ENCODE results near the gene TNNI3K. TPM values are rescaled to one million over a fixed set of nuclear protein-coding genes. Genes with fewer than 3 reads are reported as not detected.

The TNNI3K gene
- total RNA-seq, 1 experiment from 2014 or later = not detected

DNA sequence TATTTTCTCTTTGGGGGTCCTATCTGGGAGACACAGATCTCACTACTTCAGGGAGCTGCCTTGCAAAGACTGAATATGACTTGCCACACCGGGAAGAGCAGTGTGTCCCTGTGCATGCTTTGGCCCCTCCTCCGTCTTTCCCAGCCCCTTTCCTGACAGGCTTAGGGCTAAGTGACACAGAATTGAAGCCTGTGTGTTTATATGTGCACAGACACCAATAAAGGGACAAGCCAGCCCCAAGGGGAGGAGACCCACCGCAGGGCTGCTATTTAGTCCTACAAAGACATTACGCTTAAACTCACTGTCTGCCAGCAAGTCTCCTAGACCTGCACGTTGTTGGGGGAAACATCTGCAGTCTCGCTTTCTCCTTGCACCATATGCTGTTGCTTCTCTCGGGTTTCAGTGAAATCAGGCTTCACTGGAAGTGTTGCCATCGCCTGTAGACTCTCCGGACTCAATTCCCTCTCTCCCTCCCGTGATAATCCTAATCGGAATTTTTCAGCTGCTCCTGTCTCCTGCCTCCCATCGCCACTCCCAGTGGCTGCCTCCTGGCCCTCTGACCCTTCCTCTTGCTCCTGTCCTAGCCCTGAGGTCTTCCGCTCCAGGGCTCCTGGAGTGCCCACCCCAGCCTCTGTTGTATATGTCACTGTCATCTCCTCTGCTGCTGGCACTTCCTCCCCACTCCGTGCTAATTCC is 335.8 kb downstream of the TNNI3K start:
- Histone ChIP-seq H3T11ph (ENCODE audit: low read length) (no peak overlapping the region), H3K79me1 (ENCODE audit: insufficient read depth, low read depth, low read length, poor library complexity, severe bottlenecking) (no peaks in the 10 kb centered on the region), H3K23ac (ENCODE audit: insufficient read length, low read depth, low read length) (no peak overlapping the region), H2BK12ac (ENCODE audit: insufficient read length, low read depth, low read length) (no peak overlapping the region), H2BK120ac (ENCODE audit: low read depth, low read length, poor library complexity, severe bottlenecking) (no peak overlapping the region), H4K20me1 (ENCODE audit: control insufficient read depth, insufficient read depth, insufficient read length) (no peaks in the 10 kb centered on the region), H3K27ac (ENCODE audit: insufficient read length, low read depth, low read length) (no peak overlapping the region), H3K4me1 (ENCODE audit: insufficient read depth, low read length) (no peaks in the 10 kb centered on the region; the same call in 1 of the 2 replicates), H3K56ac (ENCODE audit: insufficient read length, low read depth, low read length) (no peak overlapping the region), H2AK5ac (ENCODE audit: insufficient read length, low read length) (no peak overlapping the region), H3K9ac (ENCODE audit: extremely low read depth, insufficient read length, low read length) (no peak overlapping the region), H3K4ac (ENCODE audit: low read depth, low read length) (no peak overlapping the region), H2BK5ac (ENCODE audit: insufficient read length, low read length) (no peak overlapping the region), H4K91ac (ENCODE audit: insufficient read length, low read depth, low read length) (no peak overlapping the region), H2BK20ac (ENCODE audit: low read depth, low read length, poor library complexity, severe bottlenecking) (no peak overlapping the region), H3K4me2 (ENCODE audit: insufficient read depth, insufficient read length, low read length) (no peak overlapping the region), H3K79me2 (ENCODE audit: insufficient read depth, low read length) (no peaks in the 10 kb centered on the region), H4K5ac (ENCODE audit: insufficient read length, low read depth, low read length) (no peak overlapping the region), H3K23me2 (ENCODE audit: insufficient read length, low read depth, low read length, poor library complexity, severe bottlenecking) (no peaks in the 10 kb centered on the region), H3K18ac (ENCODE audit: insufficient read length, low read depth, low read length) (no peak overlapping the region), H3K27me3 (ENCODE audit: insufficient read depth, low read length) (no peaks in the 10 kb centered on the region), H2BK15ac (ENCODE audit: low read depth, low read length) (no peak overlapping the region), H3K14ac (ENCODE audit: insufficient read depth, low read length) (no peak overlapping the region), H2AFZ (ENCODE audit: low read length) (no peak overlapping the region), H4K8ac (replicated peaks; ENCODE audit: insufficient read length, low read depth, low read length) (no peak overlapping the region), H3K9me3 (ENCODE audit: control insufficient read depth, low read depth, low read length) (no peaks in the 10 kb centered on the region)
- WGBS (ENCODE audit: extremely low coverage, insufficient read length, low lambda C conversion rate) = no CpG with 5 or more reads among the region's 14 CpGs
- Mint-ChIP-seq H3K36me3 (ENCODE audit: insufficient read depth in 1 of 3, low read depth in 3 of 3) (no peaks in the 10 kb centered on the region), H3K4me3 (no peak overlapping the region), H3K27ac (no peak overlapping the region), H3K4me1 (no peaks in the 10 kb centered on the region), H3K27me3 (ENCODE audit: low read depth) (no peaks in the 10 kb centered on the region), H3K9me3 (no peaks in the 10 kb centered on the region)
- no peak for DNase-seq
- TF ChIP-seq, protein P1, sequence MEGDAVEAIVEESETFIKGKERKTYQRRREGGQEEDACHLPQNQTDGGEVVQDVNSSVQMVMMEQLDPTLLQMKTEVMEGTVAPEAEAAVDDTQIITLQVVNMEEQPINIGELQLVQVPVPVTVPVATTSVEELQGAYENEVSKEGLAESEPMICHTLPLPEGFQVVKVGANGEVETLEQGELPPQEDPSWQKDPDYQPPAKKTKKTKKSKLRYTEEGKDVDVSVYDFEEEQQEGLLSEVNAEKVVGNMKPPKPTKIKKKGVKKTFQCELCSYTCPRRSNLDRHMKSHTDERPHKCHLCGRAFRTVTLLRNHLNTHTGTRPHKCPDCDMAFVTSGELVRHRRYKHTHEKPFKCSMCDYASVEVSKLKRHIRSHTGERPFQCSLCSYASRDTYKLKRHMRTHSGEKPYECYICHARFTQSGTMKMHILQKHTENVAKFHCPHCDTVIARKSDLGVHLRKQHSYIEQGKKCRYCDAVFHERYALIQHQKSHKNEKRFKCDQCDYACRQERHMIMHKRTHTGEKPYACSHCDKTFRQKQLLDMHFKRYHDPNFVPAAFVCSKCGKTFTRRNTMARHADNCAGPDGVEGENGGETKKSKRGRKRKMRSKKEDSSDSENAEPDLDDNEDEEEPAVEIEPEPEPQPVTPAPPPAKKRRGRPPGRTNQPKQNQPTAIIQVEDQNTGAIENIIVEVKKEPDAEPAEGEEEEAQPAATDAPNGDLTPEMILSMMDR (conservative IDR thresholded peaks at IDR 0.05) = no peak
